H1 (cell line): ENCODE data around the gene ID1. TPM values are rescaled to one million over a fixed set of nuclear protein-coding genes. Genes with fewer than 3 reads are reported as not detected.
"Not testable (repeated sequence)": the region's sequence is repeated elsewhere in the genome, so short reads cannot be mapped to it uniquely, and the experiment has no call there.

Experiments used
- CTCF ChIA-PET: fragments of 300-600 bp; sonication (Branson Sonifier 250); formaldehyde crosslinking; loops from one replicate; lab custom pipeline; 2021; ENCODE audit not compliant: partially characterized antibody; lab: Charles Lee
- POLR2A ChIA-PET: fragments of 300-600 bp; sonication (Branson Sonifier 250); formaldehyde crosslinking; loops from one replicate; lab custom pipeline; 2021; ENCODE audit warnings: inconsistent platforms; ENCODE audit not compliant: partially characterized antibody; lab: Charles Lee
- DNase-seq, 2 experiments: peaks; one replicate each; pipeline versions ENCODE4 v3.0.0 to v3.0.0-alpha.2; 2010 to 2022; ENCODE audit warnings: low spot score in 2 of 2, low read depth in 1 of 2, mixed read lengths in 1 of 2
- FAIRE-seq: peaks from 2 replicates; lab custom pipeline; 2011; peaks lifted over from hg19 to GRCh38; lab: Jason Lieb, UNC
- H2AFZ ChIP-seq: 2 replicates; pipeline ENCODE4 v1.8.1; 2012; ENCODE audit warnings: low read length, inconsistent platforms
- H2AK5ac ChIP-seq: 2 replicates; pipeline ENCODE4 v1.6.1; 2013; ENCODE audit warnings: low read depth, low read length
- H2BK120ac ChIP-seq: replicated peaks from 2 replicates; pipeline ENCODE3; 2013; ENCODE audit warnings: low read depth, low read length, inconsistent platforms
- H2BK12ac ChIP-seq: 2 replicates; pipeline ENCODE4 v1.6.1; 2013; ENCODE audit warnings: low read depth, low read length
- H2BK15ac ChIP-seq: 2 replicates; pipeline ENCODE4 v1.6.1; 2013; ENCODE audit warnings: low read length
- H2BK20ac ChIP-seq: 2 replicates; pipeline ENCODE4 v1.6.1; 2013; ENCODE audit warnings: low read length
- H2BK5ac ChIP-seq: 2 replicates; pipeline ENCODE4 v1.6.1; 2013; ENCODE audit warnings: low read depth, low read length
- H3K14ac ChIP-seq: 2 replicates; pipeline ENCODE4 v1.6.1; 2013; ENCODE audit warnings: inconsistent platforms; ENCODE audit not compliant: insufficient read length
- H3K18ac ChIP-seq: 2 replicates; pipeline ENCODE4 v1.6.1; 2013; ENCODE audit warnings: low read length; ENCODE audit errors: extremely low read depth
- H3K23ac ChIP-seq: 2 replicates; pipeline ENCODE4 v1.6.1; 2013; ENCODE audit warnings: inconsistent platforms; ENCODE audit not compliant: insufficient read length
- H3K23me2 ChIP-seq: 2 replicates; pipeline ENCODE4 v1.6.1; 2013; ENCODE audit warnings: low read depth, low read length
- H3K27ac ChIP-seq: 2 replicates; pipeline ENCODE4 v1.6.1; 2011; ENCODE audit warnings: low read depth, low read length, inconsistent platforms
- H3K27me3 ChIP-seq, 4 experiments: replicated peaks in 1 of 4; 1 replicate in 1 of 4; 2 replicates in 3 of 4; pipeline versions ENCODE4 v1.6.1 to v1.8.1; 2011 to 2013; ENCODE audit warnings: low read length in 3 of 4, mild to moderate bottlenecking in 3 of 4, inconsistent platforms in 2 of 4, mixed read lengths in 2 of 4, moderate library complexity in 1 of 4; ENCODE audit not compliant: control insufficient read depth in 3 of 4, insufficient read depth in 3 of 4; ENCODE audit errors: extremely low read depth in 1 of 4
- H3K36me3 ChIP-seq, 4 experiments: 2 replicates each; pipeline versions ENCODE4 v1.6.1 to v1.8.1; 2011 to 2013; ENCODE audit warnings: mild to moderate bottlenecking in 4 of 4, low read length in 3 of 4, moderate library complexity in 2 of 4, control low read depth in 1 of 4, inconsistent platforms in 1 of 4; ENCODE audit not compliant: insufficient read depth in 4 of 4, control insufficient read depth in 2 of 4
- H3K4ac ChIP-seq: replicated peaks from 2 replicates; pipeline ENCODE3; 2013; ENCODE audit warnings: low read length, low read depth, mixed read lengths, inconsistent platforms; ENCODE audit not compliant: insufficient read length
- H3K4me1 ChIP-seq, 4 experiments: replicated peaks in 1 of 4; 1 replicate in 1 of 4; 2 replicates in 3 of 4; pipeline versions ENCODE4 v1.6.1 to v1.8.1; 2011 to 2013; ENCODE audit warnings: low read length in 3 of 4, inconsistent platforms in 2 of 4, mixed read lengths in 1 of 4; ENCODE audit not compliant: insufficient read depth in 4 of 4, control insufficient read depth in 3 of 4
- H3K4me2 ChIP-seq, 2 experiments: 2 replicates each; pipeline versions ENCODE4 v1.6.1 to v1.8.1; 2011 to 2013; ENCODE audit warnings: low read depth in 2 of 2, low read length in 2 of 2, control low read depth in 1 of 2, inconsistent platforms in 1 of 2, mild to moderate bottlenecking in 1 of 2; ENCODE audit not compliant: insufficient read depth in 1 of 2
- H3K4me3 ChIP-seq, 4 experiments: fragments of 200-600, 300-600 bp in 1 of 4; sonication (generic), shearing (Covaris generic), sonication (Bioruptor Twin) in 1 of 4; 2 replicates each; pipeline versions ENCODE4 v1.5.1 to v1.8.1; 2011 to 2016; ENCODE audit warnings: low read length in 4 of 4, low read depth in 3 of 4, control low read depth in 2 of 4, inconsistent platforms in 2 of 4, mild to moderate bottlenecking in 2 of 4, mixed read lengths in 1 of 4, moderate library complexity in 1 of 4; ENCODE audit not compliant: insufficient read depth in 2 of 4; ENCODE audit errors: extremely low read depth in 1 of 4
- H3K56ac ChIP-seq: replicated peaks from 2 replicates; pipeline ENCODE3; 2013; ENCODE audit warnings: low read depth, mild to moderate bottlenecking, mixed read lengths, low read length, inconsistent platforms; ENCODE audit not compliant: insufficient read length
- H3K79me1 ChIP-seq: 2 replicates; pipeline ENCODE4 v1.6.1; 2013; ENCODE audit warnings: low read depth, low read length, control low read depth
- H3K79me2 ChIP-seq, 2 experiments: 2 replicates each; pipeline versions ENCODE4 v1.6.1 to v1.8.1; 2012 to 2013; ENCODE audit warnings: low read length in 2 of 2, mild to moderate bottlenecking in 2 of 2, inconsistent platforms in 1 of 2; ENCODE audit not compliant: insufficient read depth in 2 of 2, control insufficient read depth in 1 of 2
- H3K9ac ChIP-seq, 4 experiments: replicated peaks in 1 of 4; 1 replicate in 1 of 4; 2 replicates in 3 of 4; pipeline versions ENCODE4 v1.6.1 to v1.8.1; 2011 to 2013; ENCODE audit warnings: low read depth in 3 of 4, low read length in 3 of 4, control low read depth in 2 of 4, mild to moderate bottlenecking in 2 of 4, moderate library complexity in 2 of 4, inconsistent platforms in 1 of 4; ENCODE audit errors: extremely low read depth in 1 of 4
- H3K9me3 ChIP-seq, 2 experiments: 2 replicates each; pipeline versions ENCODE4 v1.6.1 to v1.8.1; 2012 to 2013; ENCODE audit warnings: mild to moderate bottlenecking in 2 of 2, moderate library complexity in 2 of 2, control low read depth in 1 of 2, inconsistent platforms in 1 of 2, low read depth in 1 of 2, low read length in 1 of 2, mixed read lengths in 1 of 2; ENCODE audit not compliant: insufficient read depth in 2 of 2
- H4K20me1 ChIP-seq, 2 experiments: replicated peaks in 1 of 2; 2 replicates each; pipeline versions ENCODE3 to v1.8.1; 2011 to 2013; ENCODE audit warnings: inconsistent platforms in 2 of 2, low read length in 2 of 2, mild to moderate bottlenecking in 1 of 2; ENCODE audit not compliant: insufficient read depth in 2 of 2, control insufficient read depth in 1 of 2
- H4K5ac ChIP-seq: 2 replicates; pipeline ENCODE4 v1.6.1; 2013; ENCODE audit warnings: low read length, low read depth, mixed read lengths, inconsistent platforms; ENCODE audit not compliant: insufficient read length
- H4K8ac ChIP-seq: 2 replicates; pipeline ENCODE4 v1.8.0; 2013; ENCODE audit warnings: mild to moderate bottlenecking, moderate library complexity, low read length, inconsistent platforms; ENCODE audit not compliant: insufficient read depth; ENCODE audit errors: extremely low read depth
- H4K91ac ChIP-seq: replicated peaks from 2 replicates; pipeline ENCODE3; 2013; ENCODE audit warnings: low read length, mixed read lengths, inconsistent platforms; ENCODE audit not compliant: insufficient read length
- WGBS, 2 experiments: shearing (Covaris generic) in 1 of 2; methylation state at CpG; one replicate each; pipeline versions ENCODE4 v1.1.6 to v1.1.7; 2013 to 2015; ENCODE audit warnings: low lambda C conversion rate in 2 of 2, mixed read lengths in 2 of 2, inconsistent platforms in 1 of 2, low coverage in 1 of 2, missing lambda C conversion rate in 1 of 2; ENCODE audit not compliant: insufficient replicate concordance in 2 of 2, insufficient coverage in 1 of 2, insufficient read length in 1 of 2; ENCODE audit errors: extremely low coverage in 1 of 2, missing lambda C conversion rate in 1 of 2; 5-methylcytosine and 5-hydroxymethylcytosine counted together
- polyA plus RNA-seq, 7 experiments: library from polyadenylated mRNA; depleted of rRNA in 3 of 7; stranded (reverse) in 5 of 7; unstranded in 2 of 7; fragments of >200 nt in 5 of 7; fragments of 200-250 nt in 2 of 7; gene quantifications; 1 replicate in 5 of 7; 2 replicates in 1 of 7; 4 replicates in 1 of 7; pipeline versions ENCODE4 v1.2.1 to v1.2.3, GENCODE V29; 2011 to 2013; ENCODE audit warnings: missing spikeins in 2 of 7, mixed read lengths in 2 of 7
- total RNA-seq: library from RNA; stranded (reverse); fragmentation: NEBNext Ultra II Directional; extraction: Animal tissue kit (Norgen Biotek cat#: 25700); gene quantifications from 2 replicates; pipeline ENCODE4 v1.2.1, GENCODE V29; 2021

ID1 gene
- total and polyA plus RNA-seq, 2 of the 8 experiments (the other 6 are each of a cell fraction or from before 2014, with no cell fraction given) = 120 to 357 TPM

GRCh38 chr20:31623123-31623505 is 18.0 kb downstream of the ID1 start:
- H4K20me1 ChIP-seq, H3K23me2 ChIP-seq, H3K23ac ChIP-seq, H3K79me1 ChIP-seq, H3K4me3 ChIP-seq, H3K79me2 ChIP-seq, H2BK5ac ChIP-seq, H3K27me3 ChIP-seq, H2BK15ac ChIP-seq, H3K4me2 ChIP-seq, H3K56ac ChIP-seq, H3K4ac ChIP-seq, H2AK5ac ChIP-seq, H2AFZ ChIP-seq, H3K36me3 ChIP-seq, DNase-seq, H2BK20ac ChIP-seq, H4K8ac ChIP-seq, H2BK120ac ChIP-seq, H3K18ac ChIP-seq, H3K9me3 ChIP-seq, H3K14ac ChIP-seq, H3K27ac ChIP-seq, H2BK12ac ChIP-seq, FAIRE-seq, H3K4me1 ChIP-seq, H4K91ac ChIP-seq, H3K9ac ChIP-seq, H4K5ac ChIP-seq: not testable (repeated sequence)
- WGBS, 2 experiments = 96% methylated on average over 6 of the region's 6 CpGs; no CpG with 5 or more reads in 1 of the 2 experiments
- POLR2A ChIA-PET = interaction anchor here (0.6 kb wide), 1 partner anchor 10 kb away, joined by 3 read pairs; no protein-coding TSS in a partner anchor
- CTCF ChIA-PET = interaction anchor here (0.6 to 32.8 kb wide), 5 partner anchors 10 to 57 kb away, joined by 3 to 1559 read pairs (median 3); no protein-coding TSS in a partner anchor

- H3K9ac ChIP-seq, POLR2A ChIA-PET, H2BK20ac ChIP-seq, H2BK15ac ChIP-seq, H2AK5ac ChIP-seq, H3K27me3 ChIP-seq, H4K91ac ChIP-seq, H3K79me1 ChIP-seq, H3K56ac ChIP-seq, H2AFZ ChIP-seq, FAIRE-seq, H3K36me3 ChIP-seq, H3K9me3 ChIP-seq, H3K79me2 ChIP-seq, H4K20me1 ChIP-seq, H3K4me2 ChIP-seq, DNase-seq, H3K14ac ChIP-seq, H2BK5ac ChIP-seq, H3K4me3 ChIP-seq, H4K8ac ChIP-seq, H3K18ac ChIP-seq, H3K27ac ChIP-seq, H2BK120ac ChIP-seq, H2BK12ac ChIP-seq, H3K4ac ChIP-seq, H4K5ac ChIP-seq, H3K4me1 ChIP-seq, H3K23me2 ChIP-seq, H3K23ac ChIP-seq: not testable (repeated sequence)
- CTCF ChIA-PET = interaction anchor here (0.7 to 32.8 kb wide), 4 partner anchors 8 to 342 kb away, joined by 3 to 1559 read pairs (median 4); no protein-coding TSS in a partner anchor
- WGBS, 2 experiments = 95% methylated on average over 8 of the region's 8 CpGs; no CpG with 5 or more reads in 1 of the 2 experiments
These were observed 21.4 kb downstream of the ID1 start for GRCh38 chr20:31626534-31626933.
